GM12878 (cell line): ENCODE measurements around the gene AZU1. TPM values are rescaled to one million over a fixed set of nuclear protein-coding genes. Genes with fewer than 3 reads are reported as not detected.

ENCODE experiments used
- ATF3 ChIP-seq: IDR thresholded peaks from 2 replicates; pipeline ENCODE4 v1.6.1; 2011; ENCODE audit warnings: low read depth, mild to moderate bottlenecking, low read length, moderate library complexity, borderline replicate concordance; ENCODE audit errors: extremely low read depth
- ATF7 ChIP-seq: fragments of 450-650 bp; IDR thresholded peaks from 2 replicates; pipeline ENCODE4 v1.6.1; 2016; ENCODE audit warnings: low read depth, mild to moderate bottlenecking
- CBFB ChIP-seq: IDR thresholded peaks from 2 replicates; pipeline ENCODE4 v1.6.1; 2016; ENCODE audit warnings: antibody characterized with exemption, low read depth
- CTCF ChIP-seq, 3 experiments: IDR thresholded peaks in 2 of 3; conservative IDR thresholded peaks in 1 of 3; 2 replicates each; pipeline ENCODE4 v1.5.1; 2011; ENCODE audit warnings: low read depth in 3 of 3, low read length in 3 of 3, mild to moderate bottlenecking in 3 of 3, control low read depth in 2 of 3, moderate library complexity in 2 of 3, inconsistent platforms in 1 of 3, mixed read lengths in 1 of 3; ENCODE audit not compliant: control insufficient read depth in 2 of 3, insufficient read depth in 1 of 3; ENCODE audit errors: extremely low read depth in 1 of 3
- E2F4 ChIP-seq: IDR thresholded peaks from 2 replicates; pipeline ENCODE4 v1.6.1; 2012; ENCODE audit warnings: low read depth, low read length, improper control_type of control experiment
- E4F1 ChIP-seq: fragments of 450-650 bp; IDR thresholded peaks from 2 replicates; pipeline ENCODE4 v1.6.1; 2018; ENCODE audit warnings: borderline replicate concordance, mild to moderate bottlenecking; ENCODE audit not compliant: partially characterized antibody
- HSF1 ChIP-seq: fragments of 150-350 bp; IDR thresholded peaks from 2 replicates; pipeline ENCODE4 v1.6.1; 2014; ENCODE audit warnings: mild to moderate bottlenecking, low read depth, low read length
- JUND ChIP-seq: IDR thresholded peaks from 2 replicates; pipeline ENCODE4 v1.6.1; 2012; ENCODE audit warnings: low read depth, mild to moderate bottlenecking, low read length, improper control_type of control experiment, moderate library complexity
- MEF2A ChIP-seq: IDR thresholded peaks from 2 replicates; pipeline ENCODE4 v1.6.1; 2011; ENCODE audit warnings: low read depth, mild to moderate bottlenecking, low read length, moderate library complexity; ENCODE audit not compliant: insufficient read depth
- MYB ChIP-seq: fragments of 150-350 bp; IDR thresholded peaks from 2 replicates; pipeline ENCODE4 v1.6.1; 2014; ENCODE audit warnings: mild to moderate bottlenecking, low read depth, low read length, borderline replicate concordance
- NFIC ChIP-seq: IDR thresholded peaks from 2 replicates; pipeline ENCODE4 v1.6.1; 2012; ENCODE audit warnings: low read depth, mild to moderate bottlenecking, inconsistent platforms, low read length, moderate library complexity
- NR2F1 ChIP-seq: fragments of 450-650 bp; conservative IDR thresholded peaks from 2 replicates; pipeline ENCODE4 v1.6.1; 2017; ENCODE audit warnings: mild to moderate bottlenecking
- NRF1 ChIP-seq: conservative IDR thresholded peaks from 2 replicates; pipeline ENCODE4 v1.6.1; 2011; ENCODE audit warnings: mild to moderate bottlenecking, low read depth, low read length, improper control_type of control experiment
- PAX5 ChIP-seq: IDR thresholded peaks from 2 replicates; pipeline ENCODE4 v1.6.1; 2011; ENCODE audit warnings: low read depth, low read length, borderline replicate concordance
- PAX8 ChIP-seq: fragments of 450-650 bp; IDR thresholded peaks from 2 replicates; pipeline ENCODE4 v1.6.1; 2017; ENCODE audit warnings: mild to moderate bottlenecking, moderate library complexity
- POLR2AphosphoS2 ChIP-seq: IDR thresholded peaks from 2 replicates; pipeline ENCODE4 v1.6.1; 2011; ENCODE audit warnings: low read depth, mild to moderate bottlenecking, low read length, improper control_type of control experiment, moderate library complexity
- POU2F2 ChIP-seq: IDR thresholded peaks from 3 replicates; pipeline ENCODE4 v1.6.1; 2011; ENCODE audit warnings: low read depth, mild to moderate bottlenecking, low read length, borderline replicate concordance
- SREBF1 ChIP-seq: IDR thresholded peaks from 2 replicates; pipeline ENCODE4 v1.6.1; 2012; ENCODE audit warnings: mild to moderate bottlenecking, low read length
- SUZ12 ChIP-seq: fragments of 200-600 bp; sonication (generic); IDR thresholded peaks from one replicate; pipeline ENCODE4 v1.6.1; 2018; ENCODE audit warnings: antibody characterized with exemption, mild to moderate bottlenecking; ENCODE audit not compliant: unreplicated experiment
- polyA plus RNA-seq, 11 experiments: library from polyadenylated mRNA; depleted of rRNA in 4 of 11; unstranded in 6 of 11; stranded (reverse) in 5 of 11; fragments of >200 nt; fragmentation: Nextera tagmentation in 4 of 11; fragmentation: Illumina TruSeq in 1 of 11; extraction: Ambion mirVana in 4 of 11; extraction: Trizol in 1 of 11; gene quantifications; 1 replicate in 1 of 11; 2 replicates in 10 of 11; pipeline versions ENCODE4 v1.2.1 to v1.2.3, GENCODE V29; 2011 to 2016; ENCODE audit warnings: inconsistent platforms in 2 of 11, missing spikeins in 2 of 11, low read depth in 1 of 11
- total RNA-seq, 4 experiments: library from RNA; depleted of rRNA in 3 of 4; stranded (reverse); fragments of >200 nt in 3 of 4; fragmentation: Illumina TruSeq in 1 of 4; extraction: Trizol in 1 of 4; gene quantifications; 2 replicates each; pipeline versions ENCODE4 v1.2.1 to v1.2.3, GENCODE V29; 2013 to 2021

AZU1 gene
- total and polyA plus RNA-seq, 10 of the 15 experiments (the other 5 are each of a cell fraction or from before 2014, with no cell fraction given) = not detected

- peak; percentile 46; the same call in 1 of the 2 replicates for TF ChIP-seq PAX5
- TF ChIP-seq NR2F1 = no peak; the same call in 1 of the 2 replicates
- peak; percentile 47; the same call in 1 of the 3 replicates for TF ChIP-seq POU2F2
- TF ChIP-seq SREBF1 = no peak
- no peak for TF ChIP-seq SUZ12
- peak; percentile 84 for TF ChIP-seq E2F4
- TF ChIP-seq CBFB = peak; percentile 75; the same call in 1 of the 2 replicates
- TF ChIP-seq HSF1 = 0 out of 2 replicates have a peak, but pooled peaks have one; percentile 25
- peak; percentile 78; the same call in 1 of the 2 replicates for TF ChIP-seq ATF3
- TF ChIP-seq NRF1 = no peak
- no peak for TF ChIP-seq MYB
- TF ChIP-seq PAX8 = no peak
- TF ChIP-seq E4F1 = peak; percentile 96
- TF ChIP-seq ATF7 = 0 out of 2 replicates have a peak, but pooled peaks have one; percentile 62
- no peak for TF ChIP-seq JUND
- TF ChIP-seq POLR2AphosphoS2 = peak; percentile 76; the same call in 1 of the 2 replicates
- TF ChIP-seq NFIC = no peak
- TF ChIP-seq CTCF (IDR thresholded peaks at IDR 0.05 in 2 of 3, conservative IDR thresholded peaks at IDR 0.05 in 1 of 3; ENCODE audit: control insufficient read depth in 2 of 3, extremely low read depth in 1 of 3, insufficient read depth in 1 of 3, low read depth in 3 of 3, low read length in 3 of 3) = no peak
- TF ChIP-seq MEF2A = 0 out of 2 replicates have a peak, but pooled peaks have one; percentile 27
These were observed 30.7 kb upstream of the AZU1 start, which contains the start of gene PTBP1 (continued) for GRCh38 chr19:796692-797527.
